Testis (tissue), 3 donors: ENCODE measurements around the gene PHLPP1. TPM values are rescaled to one million over a fixed set of nuclear protein-coding genes. Genes with fewer than 3 reads are reported as not detected.

Source experiments
- DNase-seq: peaks from one replicate; pipeline ENCODE4 v3.0.0-alpha.2; 2019
- H3K27ac ChIP-seq, 2 donors: fragments of 200-600 bp; sonication (generic); one replicate each; pipeline ENCODE4 v1.5.1; 2019
- H3K27me3 ChIP-seq: fragments of 200-600 bp; sonication (generic); one replicate; pipeline ENCODE4 v1.5.1; 2019
- H3K36me3 ChIP-seq: fragments of 200-600 bp; sonication (generic); one replicate; pipeline ENCODE4 v1.5.1; 2017; ENCODE audit warnings: low read depth; ENCODE audit errors: missing control alignments
- H3K4me1 ChIP-seq: fragments of 200-600 bp; sonication (generic); one replicate; pipeline ENCODE4 v1.5.1; 2019
- H3K4me3 ChIP-seq, 2 donors: fragments of 200-600 bp; sonication (generic); one replicate each; pipeline ENCODE4 v1.5.1; 2017 to 2019
- H3K9me3 ChIP-seq: fragments of 200-600 bp; sonication (generic); one replicate; pipeline ENCODE4 v1.5.1; 2017
- CTCF ChIP-seq, 3 experiments: fragments of 450-650 bp in 2 of 3; fragments of 200-600 bp in 1 of 3; sonication (generic) in 1 of 3; IDR thresholded peaks; one replicate each; pipeline ENCODE4 v1.5.1; 2016 to 2019; ENCODE audit warnings: antibody characterized with exemption in 3 of 3, mild to moderate bottlenecking in 2 of 3, moderate library complexity in 1 of 3
- POLR2A ChIP-seq: fragments of 450-650 bp; IDR thresholded peaks from one replicate; pipeline ENCODE4 v1.6.1; 2017; ENCODE audit warnings: antibody characterized with exemption, mild to moderate bottlenecking, moderate library complexity
- WGBS, 2 donors: methylation state at CpG; one replicate each; pipeline ENCODE4 v1.1.5; 2018; 5-methylcytosine and 5-hydroxymethylcytosine counted together
- intact Hi-C: fragments of 100-400 bp; cut with DNase I; formaldehyde crosslinking; loops from one replicate; pipeline ENCODE4 v1.15.1; 2023; ENCODE audit warnings: low total_unique reads
- polyA plus RNA-seq: library from polyadenylated mRNA; stranded (reverse); fragments of 350-450 nt; fragmentation: Illumina TruSeq; extraction: RNeasy Lipid Tissue Mini Kit (QIAGEN cat#74804); gene quantifications from one replicate; pipeline ENCODE4 v1.2.3, GENCODE V29; 2014; ENCODE audit warnings: low read depth, low replicate concordance; ENCODE audit not compliant: insufficient read depth
- total RNA-seq, 2 donors: library from RNA; depleted of rRNA; stranded (reverse); fragments of >200 nt; gene quantifications; one replicate each; pipeline ENCODE4 v1.2.3, GENCODE V29; 2016

The PHLPP1 gene
- total and polyA plus RNA-seq, 3 donors from 2014 or later = 31.5 to 60.1 (median 50.5) TPM

GRCh38 chr18:62844850-62845643 lies 129.7 kb downstream of the PHLPP1 start:
- H3K4me1 ChIP-seq = no peaks in the 10 kb centered on the region
- H3K27me3 ChIP-seq = no peaks in the 10 kb centered on the region
- H3K36me3 ChIP-seq = no peaks in the 10 kb centered on the region
- H3K9me3 ChIP-seq = no peaks in the 10 kb centered on the region
- no peak overlapping the region for H3K27ac ChIP-seq
- H3K4me3 ChIP-seq = no peak overlapping the region
- DNase-seq = no peak
- intact Hi-C loops = no loop called here
- WGBS, 2 donors = 83 to 88% methylated on average over 7 of the region's 7 CpGs
- no peak for TF ChIP-seq CTCF (IDR thresholded peaks at IDR 0.05)
- TF ChIP-seq POLR2A = no peak

GRCh38 chr18:62846313-62846712 lies 131.0 kb downstream of the PHLPP1 start:
- DNase-seq = no peak
- intact Hi-C loops = no loop called here
- no peaks in the 10 kb centered on the region for H3K36me3 ChIP-seq
- no peaks in the 10 kb centered on the region for H3K4me1 ChIP-seq
- H3K9me3 ChIP-seq = no peaks in the 10 kb centered on the region
- no peak overlapping the region for H3K4me3 ChIP-seq
- H3K27ac ChIP-seq = no peak overlapping the region
- no peaks in the 10 kb centered on the region for H3K27me3 ChIP-seq
- TF ChIP-seq POLR2A (no peak), CTCF (IDR thresholded peaks at IDR 0.05) (no peak)

- Histone ChIP-seq H3K4me3 (no peak overlapping the region), H3K27me3 (no peaks in the 10 kb centered on the region), H3K36me3 (no peaks in the 10 kb centered on the region), H3K27ac (no peak overlapping the region), H3K9me3 (no peaks in the 10 kb centered on the region), H3K4me1 (no peaks in the 10 kb centered on the region)
- intact Hi-C loops = no loop called here
- WGBS, 2 donors = 67 to 74% methylated on average over 4 of the region's 4 CpGs
- no peak for TF ChIP-seq CTCF (IDR thresholded peaks at IDR 0.05)
- DNase-seq = no peak
Observed at GRCh38 chr18:62847081-62847480, 131.7 kb downstream of the PHLPP1 start.

DNA sequence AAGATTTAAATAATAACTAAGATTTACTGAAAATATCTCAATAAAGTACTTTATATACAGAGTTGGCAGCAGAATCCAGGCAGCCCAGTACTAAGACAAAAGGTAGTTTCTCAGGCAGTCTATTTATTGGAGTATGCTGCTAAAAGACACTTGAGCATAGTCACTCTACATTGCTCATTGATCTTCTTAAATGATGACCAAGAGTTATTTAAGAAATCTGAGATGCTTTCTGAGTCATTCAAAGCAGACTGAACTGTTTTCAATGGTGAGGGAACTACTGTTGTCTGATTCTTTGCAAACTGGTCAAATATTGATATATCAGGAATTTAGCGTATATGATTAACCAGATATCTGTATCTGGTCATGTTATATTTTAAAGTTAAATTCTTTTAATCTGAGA lies 133.6 kb downstream of the PHLPP1 start:
- no peak for DNase-seq
- H3K36me3 ChIP-seq = no peaks in the 10 kb centered on the region
- TF ChIP-seq POLR2A = no peak
- TF ChIP-seq CTCF (IDR thresholded peaks at IDR 0.05) = no peak
- intact Hi-C loops = no loop called here
- no peaks in the 10 kb centered on the region for H3K9me3 ChIP-seq
- 97 to 100% methylated on average over 1 of the region's 1 CpG for WGBS, 2 donors
- no peaks in the 10 kb centered on the region for H3K27me3 ChIP-seq
- H3K4me3 ChIP-seq = no peak overlapping the region
- H3K4me1 ChIP-seq = no peaks in the 10 kb centered on the region
- no peak overlapping the region for H3K27ac ChIP-seq
